ENCODE results near the gene SOX15.

The SOX15 gene

GRCh38 chr17:7558544-7559319 lies 31.2 kb downstream of the SOX15 start, which contains the start of gene TNFSF13:
TNFSF13 (plus strand) TSS chr17:7558750; CDS start chr17:7559040, 290 bp downstream.
- TF ChIP-seq POLR2AphosphoS5 (IDR thresholded peaks at IDR 0.05; ENCODE audit: borderline replicate concordance, low read depth, low read length) (no peak), FOXP2 (optimal IDR thresholded peaks at IDR 0.05; ENCODE audit: control extremely low read depth, extremely low read length, insufficient read depth) (no peak), EZH2 (IDR thresholded peaks at IDR 0.05) (no peak)
- peak within 1 kb of the TSS; percentile 66 for H3K9ac ChIP-seq (ENCODE audit: insufficient read length)
- 0 out of 2 replicates have a peak within 1 kb of the TSS, but pooled peaks have one; percentile 15 for H3K4me3 ChIP-seq
- H3K9me3 ChIP-seq (ENCODE audit: low read depth, low read length) = no peaks in the 10 kb centered on the region
- H3K36me3 ChIP-seq (ENCODE audit: insufficient read depth, low read length) = peaks cover 4% of the 10 kb centered on the region; the same call in 1 of the 2 replicates
- DNase-seq (ENCODE audit: low read depth, low spot score) = no peak
- peak within 1 kb of the TSS; percentile 60 for H3K27ac ChIP-seq

- Histone ChIP-seq H3K9me3 (ENCODE audit: low read depth, low read length) (no peaks in the 10 kb centered on the region), H3K27ac (peak overlapping the region; percentile 60), H3K4me3 (0 out of 2 replicates have a peak overlapping the region, but pooled peaks have one; percentile 15), H3K9ac (ENCODE audit: insufficient read length) (peak overlapping the region; percentile 66), H3K36me3 (ENCODE audit: insufficient read depth, low read length) (no peaks in the 10 kb centered on the region)
- TF ChIP-seq POLR2AphosphoS5 (IDR thresholded peaks at IDR 0.05; ENCODE audit: borderline replicate concordance, low read depth, low read length) (no peak), EZH2 (IDR thresholded peaks at IDR 0.05) (no peak), FOXP2 (optimal IDR thresholded peaks at IDR 0.05; ENCODE audit: control extremely low read depth, extremely low read length, insufficient read depth) (no peak)
- DNase-seq (ENCODE audit: low read depth, low spot score) = no peak
Observed at GRCh38 chr17:7557775-7558543, 31.9 kb downstream of the SOX15 start.

- Histone ChIP-seq H3K36me3 (ENCODE audit: insufficient read depth, low read length) (no peaks in the 10 kb centered on the region), H3K27ac (no peak overlapping the region; the same call in 1 of the 2 replicates), H3K4me3 (no peak overlapping the region), H3K9me3 (ENCODE audit: low read depth, low read length) (no peaks in the 10 kb centered on the region), H3K9ac (ENCODE audit: insufficient read length) (peak overlapping the region; percentile 41)
- no peak for TF ChIP-seq POLR2AphosphoS5 (IDR thresholded peaks at IDR 0.05; ENCODE audit: borderline replicate concordance, low read depth, low read length)
- no peak for TF ChIP-seq EZH2 (IDR thresholded peaks at IDR 0.05)
- no peak for TF ChIP-seq FOXP2 (optimal IDR thresholded peaks at IDR 0.05; ENCODE audit: control extremely low read depth, extremely low read length, insufficient read depth)
- DNase-seq (ENCODE audit: low read depth, low spot score) = no peak
Observed at GRCh38 chr17:7557147-7557764, 32.6 kb downstream of the SOX15 start.

GRCh38 chr17:7556627-7557026 lies 33.3 kb downstream of the SOX15 start:
- DNase-seq (ENCODE audit: low read depth, low spot score) = no peak
- Histone ChIP-seq H3K9ac (ENCODE audit: insufficient read length) (no peak overlapping the region), H3K9me3 (ENCODE audit: low read depth, low read length) (no peaks in the 10 kb centered on the region), H3K36me3 (ENCODE audit: insufficient read depth, low read length) (no peaks in the 10 kb centered on the region), H3K4me3 (no peak overlapping the region), H3K27ac (no peak overlapping the region)
- no peak for TF ChIP-seq EZH2 (IDR thresholded peaks at IDR 0.05)
- no peak for TF ChIP-seq FOXP2 (optimal IDR thresholded peaks at IDR 0.05; ENCODE audit: control extremely low read depth, extremely low read length, insufficient read depth)
- no peak for TF ChIP-seq POLR2AphosphoS5 (IDR thresholded peaks at IDR 0.05; ENCODE audit: borderline replicate concordance, low read depth, low read length)

GRCh38 chr17:7555320-7555948 lies 34.5 kb downstream of the SOX15 start:
- no peak overlapping the region for H3K27ac ChIP-seq
- no peaks in the 10 kb centered on the region for H3K9me3 ChIP-seq (ENCODE audit: low read depth, low read length)
- no peak for DNase-seq (ENCODE audit: low read depth, low spot score)
- no peaks in the 10 kb centered on the region for H3K36me3 ChIP-seq (ENCODE audit: insufficient read depth, low read length)
- TF ChIP-seq EZH2 (IDR thresholded peaks at IDR 0.05) = no peak
- TF ChIP-seq POLR2AphosphoS5 (IDR thresholded peaks at IDR 0.05; ENCODE audit: borderline replicate concordance, low read depth, low read length) = no peak
- TF ChIP-seq FOXP2 (optimal IDR thresholded peaks at IDR 0.05; ENCODE audit: control extremely low read depth, extremely low read length, insufficient read depth) = no peak
- no peak overlapping the region for H3K9ac ChIP-seq (ENCODE audit: insufficient read length)
- no peak overlapping the region for H3K4me3 ChIP-seq

GRCh38 chr17:7553356-7553755 lies 36.5 kb downstream of the SOX15 start:
- Histone ChIP-seq H3K27ac (no peak overlapping the region), H3K9me3 (ENCODE audit: low read depth, low read length) (no peaks in the 10 kb centered on the region), H3K4me3 (no peak overlapping the region), H3K9ac (ENCODE audit: insufficient read length) (no peak overlapping the region), H3K36me3 (ENCODE audit: insufficient read depth, low read length) (no peaks in the 10 kb centered on the region)
- no peak for DNase-seq (ENCODE audit: low read depth, low spot score)
- TF ChIP-seq EZH2 (IDR thresholded peaks at IDR 0.05) = no peak
- no peak for TF ChIP-seq POLR2AphosphoS5 (IDR thresholded peaks at IDR 0.05; ENCODE audit: borderline replicate concordance, low read depth, low read length)
- TF ChIP-seq FOXP2 (optimal IDR thresholded peaks at IDR 0.05; ENCODE audit: control extremely low read depth, extremely low read length, insufficient read depth) = no peak

GRCh38 chr17:7552621-7553051 lies 37.3 kb downstream of the SOX15 start:
- DNase-seq (ENCODE audit: low read depth, low spot score) = no peak
- Histone ChIP-seq H3K9ac (ENCODE audit: insufficient read length) (no peak overlapping the region), H3K36me3 (ENCODE audit: insufficient read depth, low read length) (no peaks in the 10 kb centered on the region), H3K9me3 (ENCODE audit: low read depth, low read length) (no peaks in the 10 kb centered on the region), H3K4me3 (no peak overlapping the region), H3K27ac (no peak overlapping the region)
- TF ChIP-seq FOXP2 (optimal IDR thresholded peaks at IDR 0.05; ENCODE audit: control extremely low read depth, extremely low read length, insufficient read depth) (no peak), EZH2 (IDR thresholded peaks at IDR 0.05) (no peak), POLR2AphosphoS5 (IDR thresholded peaks at IDR 0.05; ENCODE audit: borderline replicate concordance, low read depth, low read length) (no peak)

Data from SK-N-MC (cell line).